Stimulated activated CD8-positive, alpha-beta memory T cell treated with anti-CD3 and anti-CD28 coated beads, Interleukin-15, amount 100 ng/mL, for 24 hours (primary cell): ENCODE results near the gene PTPN14.

Experiments used
- DNase-seq: peaks from one replicate; pipeline ENCODE4 v3.0.0-alpha.2; 2020; ENCODE audit warnings: low read depth

PTPN14 gene

DNA sequence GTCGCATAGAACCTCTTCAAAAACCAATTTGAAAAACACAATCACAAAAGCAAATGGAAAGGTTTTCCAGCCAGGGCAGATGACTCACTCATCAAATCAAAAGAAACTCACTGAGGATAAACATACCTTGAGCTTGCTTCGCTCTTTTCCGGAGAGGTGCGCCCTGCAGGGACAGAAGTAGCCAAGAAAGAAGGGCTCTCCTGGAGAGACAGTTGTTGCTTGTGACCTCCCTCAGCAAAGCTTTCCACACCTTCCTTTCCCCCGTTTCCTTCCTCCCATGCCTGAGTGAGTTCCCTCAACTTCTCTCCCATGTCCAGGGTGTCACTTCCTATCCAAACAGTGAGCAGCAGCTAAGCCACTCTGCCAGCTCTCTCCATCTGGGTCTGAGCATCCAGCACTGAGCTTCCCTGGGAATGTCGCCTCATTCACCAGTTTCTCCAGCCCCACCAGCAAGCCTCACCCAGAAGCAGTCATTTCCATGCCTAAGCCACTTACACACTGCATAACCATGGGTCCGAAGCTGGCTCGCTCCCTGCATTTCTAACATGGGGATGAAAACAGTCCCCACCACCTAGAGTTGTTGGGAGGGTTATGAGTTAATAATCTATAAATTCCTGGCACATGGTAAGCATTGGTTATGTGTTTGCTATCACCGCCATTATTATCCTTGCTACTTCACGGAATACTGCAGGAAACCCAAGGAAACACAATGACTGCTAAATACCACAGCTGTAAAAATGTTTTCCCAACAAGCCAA lies 75.0 kb downstream of the PTPN14 start:
- no peak for DNase-seq

DNA sequence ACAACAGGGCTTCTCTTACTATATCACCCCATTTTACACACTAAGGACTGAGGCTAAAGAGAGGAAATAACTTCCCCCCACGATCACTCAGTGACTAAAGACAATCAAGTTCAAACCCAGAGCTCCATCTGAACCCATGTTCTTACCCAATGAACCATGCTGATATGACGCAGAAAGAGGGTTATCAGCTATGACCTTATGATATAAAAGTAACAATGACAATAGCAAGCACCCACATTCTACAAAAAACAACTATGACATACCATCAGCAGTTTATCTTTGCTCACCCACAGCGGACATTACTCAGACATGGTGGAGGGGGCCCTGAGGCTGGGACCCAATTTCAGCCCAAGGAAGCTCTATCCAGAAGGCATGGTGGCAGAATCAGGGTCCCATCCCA lies 75.7 kb downstream of the PTPN14 start:
- DNase-seq, result no peak

DNA sequence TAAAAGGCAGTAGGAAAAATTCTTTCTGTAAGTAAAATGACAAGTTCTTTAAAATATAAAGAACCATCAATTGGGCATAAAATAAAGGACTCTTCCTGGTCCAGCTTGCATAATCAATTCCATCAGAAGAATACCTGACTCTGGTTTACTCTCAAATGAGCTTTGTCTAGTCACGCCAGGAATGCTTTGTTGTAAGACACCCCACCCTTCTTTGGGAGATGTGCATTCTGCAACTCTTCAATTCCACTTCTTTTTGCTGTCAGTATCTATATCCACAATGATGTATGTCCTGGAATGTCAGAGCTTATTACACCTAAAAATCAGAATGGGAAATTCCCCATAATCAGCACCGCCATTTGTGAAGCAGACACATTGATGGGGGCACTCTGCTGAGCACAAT lies 76.1 kb downstream of the PTPN14 start:
- DNase-seq, result no peak

DNA sequence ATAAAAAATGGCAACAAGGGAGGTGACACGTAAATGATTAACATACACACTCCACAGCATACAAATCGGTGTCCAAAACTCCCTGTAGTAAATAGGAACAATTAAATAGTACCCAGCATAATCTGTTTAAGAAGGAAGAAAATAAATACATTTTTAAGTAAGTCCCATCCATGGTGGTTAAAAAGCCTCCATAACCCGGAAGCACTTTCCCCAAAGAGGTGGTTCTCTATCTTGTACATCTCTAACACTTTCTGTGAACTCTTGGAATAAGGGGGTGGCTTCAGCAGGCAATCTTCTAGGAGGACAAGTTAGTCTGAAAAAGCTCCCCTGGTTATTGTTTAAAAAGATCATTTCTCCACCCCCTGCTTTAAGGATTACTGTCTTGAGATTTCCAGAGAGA lies 76.9 kb downstream of the PTPN14 start:
- DNase-seq, result no peak

DNA sequence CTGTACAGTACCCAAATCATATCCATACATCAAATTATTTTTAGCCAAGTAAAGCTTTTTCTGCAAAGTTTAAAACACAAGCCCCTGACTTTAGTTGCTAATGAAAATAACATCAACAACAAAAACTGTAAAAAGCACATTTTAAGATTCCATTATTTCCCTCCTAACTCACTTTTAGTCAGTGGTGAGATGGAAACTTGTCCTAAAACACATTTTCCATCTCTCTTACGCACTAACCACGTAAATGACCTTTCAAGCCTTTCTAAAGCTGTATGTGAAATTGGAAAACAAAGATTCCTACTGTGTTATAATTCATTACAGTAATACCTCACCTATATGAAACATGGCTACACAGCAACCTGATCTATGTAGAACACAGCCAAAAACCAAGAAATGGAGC lies 77.5 kb downstream of the PTPN14 start:
- no peak for DNase-seq

- no peak for DNase-seq
Measured at GRCh38 chr1:214473387-214473786, 78.0 kb downstream of the PTPN14 start.

DNA sequence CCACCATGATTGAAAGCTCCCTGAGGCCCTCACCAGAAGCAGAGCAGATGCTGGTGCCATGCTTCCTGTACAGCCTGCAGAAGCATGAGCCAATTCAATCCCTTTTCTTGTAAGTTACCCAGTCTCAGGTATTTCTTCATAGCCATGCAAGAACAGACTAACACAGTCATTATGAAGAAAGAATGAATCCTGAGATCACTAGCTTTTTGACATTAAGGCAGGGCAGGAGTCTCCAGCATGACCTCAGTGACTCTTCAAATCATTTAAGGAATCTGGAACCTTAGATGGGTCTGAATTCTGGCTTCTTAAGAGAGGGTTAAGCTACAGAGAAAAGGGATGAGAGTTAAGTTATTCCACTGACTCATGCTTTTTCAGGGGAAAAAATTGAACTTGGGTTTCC lies 79.0 kb downstream of the PTPN14 start:
- DNase-seq, result no peak

GRCh38 chr1:214471458-214471857 lies 79.9 kb downstream of the PTPN14 start:
- DNase-seq, result no peak

DNA sequence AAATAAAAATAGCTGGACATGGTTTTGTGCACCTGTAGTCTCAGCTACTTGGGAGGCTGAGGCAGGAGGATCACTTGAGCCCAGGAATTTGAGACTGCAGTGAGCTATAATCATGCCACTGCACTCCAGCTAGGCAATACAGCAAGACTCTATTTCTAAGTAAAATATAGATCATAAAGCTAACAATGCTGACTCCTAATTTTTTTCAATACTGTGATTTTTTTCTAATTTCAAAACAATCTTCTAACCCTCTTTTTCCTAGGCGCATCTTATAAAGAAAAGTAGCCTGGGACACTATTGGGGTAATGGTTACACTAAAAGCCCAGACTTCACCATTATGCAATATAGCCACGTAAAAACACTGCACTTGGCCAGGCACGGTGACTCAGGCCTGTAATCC lies 81.3 kb downstream of the PTPN14 start:
- no peak for DNase-seq

- no peak for DNase-seq
Measured at GRCh38 chr1:214469290-214469689, 82.1 kb downstream of the PTPN14 start.

DNA sequence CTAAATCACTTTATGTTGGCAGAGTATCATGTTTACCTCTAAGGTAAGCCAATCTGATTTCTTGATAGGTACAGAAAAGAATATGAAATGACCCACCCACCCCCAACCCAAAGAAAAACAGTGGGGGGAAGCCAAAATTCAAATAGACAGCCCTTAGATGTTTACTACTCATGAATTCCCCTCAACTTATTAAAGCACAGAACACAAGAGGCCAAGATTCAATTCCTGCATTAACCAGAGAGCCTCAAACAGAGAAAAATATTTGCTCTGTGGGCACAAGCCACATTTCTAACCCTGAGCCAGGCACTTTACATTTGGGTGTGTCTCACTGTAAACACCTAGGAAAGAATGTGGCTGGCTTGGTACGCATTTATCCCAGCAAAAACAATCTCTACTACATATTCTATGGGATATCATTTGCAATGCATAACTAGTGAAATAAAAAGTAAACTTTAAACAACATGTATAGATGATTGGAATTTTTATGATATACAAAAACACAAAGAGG lies 84.3 kb downstream of the PTPN14 start:
- DNase-seq, result no peak

- DNase-seq, result no peak
Measured at GRCh38 chr1:214466403-214467077, 84.9 kb downstream of the PTPN14 start.

- no peak for DNase-seq
Measured at GRCh38 chr1:214464445-214465287, 86.7 kb downstream of the PTPN14 start.

DNA sequence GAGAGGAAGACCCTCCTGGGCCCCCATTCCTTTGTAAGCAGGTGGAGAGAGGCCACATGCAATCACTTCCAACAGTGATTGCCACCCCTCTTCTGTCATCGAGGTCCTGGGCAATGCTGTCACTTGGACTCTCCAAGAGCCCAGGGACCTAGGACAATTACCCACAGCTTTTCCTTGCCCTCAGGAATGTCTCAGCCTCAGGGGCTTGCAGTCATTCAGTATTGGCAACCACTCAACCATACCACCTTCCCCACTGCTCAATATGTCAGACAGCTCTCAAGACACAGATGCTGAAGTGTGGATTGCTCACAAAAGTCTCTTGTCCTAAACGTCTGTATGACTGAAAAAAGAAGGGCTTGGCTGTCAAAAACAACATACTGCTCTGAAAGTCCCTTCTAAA lies 87.8 kb downstream of the PTPN14 start:
- no peak for DNase-seq

DNA sequence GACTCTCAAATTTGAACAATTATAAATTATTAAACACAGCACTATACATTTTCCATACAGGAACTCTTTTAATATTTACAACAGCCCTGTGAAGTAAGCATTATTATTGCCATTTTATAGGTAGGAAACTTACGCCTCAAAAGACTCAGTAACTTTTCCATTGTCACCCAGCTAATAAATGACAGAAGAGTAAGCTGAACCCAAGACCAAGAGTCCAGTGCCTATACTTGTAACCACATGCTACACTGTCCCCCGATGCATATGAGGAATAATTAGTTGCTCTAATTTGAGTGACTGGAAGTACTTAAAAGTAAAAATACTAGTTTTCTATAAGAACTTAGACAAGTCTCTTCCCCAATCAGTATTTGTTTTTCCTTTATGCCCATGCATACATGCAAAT lies 88.5 kb downstream of the PTPN14 start:
- no peak for DNase-seq

GRCh38 chr1:214461305-214461704 lies 90.1 kb downstream of the PTPN14 start:
- no peak for DNase-seq

DNA sequence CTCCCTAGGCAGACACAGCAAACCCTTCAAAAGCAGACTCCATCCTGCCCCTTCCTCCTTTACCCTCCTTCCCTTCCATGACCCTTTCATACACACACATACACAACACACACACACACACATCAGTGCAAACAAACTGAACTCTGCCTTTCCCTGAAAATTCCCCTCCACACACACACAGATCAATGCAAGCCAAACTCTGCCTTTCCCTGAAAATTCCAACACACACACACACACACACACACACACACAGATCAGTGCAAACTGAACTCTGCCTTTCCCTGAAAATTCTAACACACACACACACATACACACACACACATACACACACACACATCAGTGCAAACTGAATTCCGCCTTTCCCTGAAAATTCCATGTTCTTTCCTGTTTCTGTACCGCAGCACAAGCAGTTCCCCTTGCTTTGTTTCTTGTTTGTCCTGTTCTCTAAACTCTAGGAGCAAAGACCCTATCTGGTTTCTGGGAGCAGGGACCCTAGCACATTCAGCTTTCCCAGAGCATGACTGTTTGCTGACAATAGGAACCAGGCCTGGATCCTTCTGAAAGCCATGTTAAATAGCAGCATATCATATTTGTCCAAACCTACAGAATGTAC lies 91.0 kb downstream of the PTPN14 start:
- no peak for DNase-seq

GRCh38 chr1:214459895-214460294 lies 91.5 kb downstream of the PTPN14 start:
- DNase-seq, result no peak

DNA sequence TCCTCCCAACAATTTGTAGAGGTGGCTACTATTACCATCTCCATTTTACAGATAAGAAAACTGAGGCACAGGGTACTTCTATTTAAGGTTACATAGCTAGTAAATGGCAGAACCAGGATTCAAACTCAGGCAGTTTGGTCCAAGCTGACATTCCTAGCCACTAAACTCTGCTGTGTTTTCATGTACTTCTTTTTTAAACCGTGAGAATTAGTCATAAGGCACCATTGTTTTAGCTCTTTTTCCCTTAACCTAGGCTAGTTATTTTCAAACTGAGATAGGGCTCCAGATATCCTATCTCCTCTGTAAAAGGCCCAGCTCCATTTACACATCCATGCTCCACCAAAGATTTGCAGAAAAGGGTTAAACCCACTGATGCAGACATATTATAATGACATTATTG lies 92.9 kb downstream of the PTPN14 start:
- DNase-seq, result no peak

- DNase-seq, result no peak
Measured at GRCh38 chr1:214455971-214456867, 95.2 kb downstream of the PTPN14 start.

DNA sequence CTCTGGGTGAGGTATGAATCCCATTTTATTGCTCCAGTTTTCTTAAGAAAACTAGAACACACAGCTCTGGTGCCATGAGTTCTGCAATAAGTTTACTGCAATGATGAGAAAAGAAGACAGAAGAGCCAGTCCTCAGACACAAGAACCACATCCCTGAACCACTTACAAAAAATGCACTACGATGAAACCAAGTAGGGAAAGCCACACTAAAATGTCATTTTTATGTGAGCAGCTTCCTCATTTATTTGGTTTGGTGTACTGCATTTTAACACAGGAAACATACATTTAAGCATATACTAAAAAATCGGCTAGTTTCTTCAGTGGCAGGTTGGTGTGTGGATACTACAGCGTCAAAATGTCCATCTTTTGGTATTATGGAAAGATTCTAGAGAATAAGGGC lies 95.9 kb downstream of the PTPN14 start:
- no peak for DNase-seq
